ENCODE results near the gene STMN3. TPM values are rescaled to one million over a fixed set of nuclear protein-coding genes. Genes with fewer than 3 reads are reported as not detected.
"Not testable (repeated sequence)": the region's sequence is repeated elsewhere in the genome, so short reads cannot be mapped to it uniquely, and the experiment has no call there.

Gene STMN3
- total RNA-seq, 1 donor from 2014 or later, result 4.6 TPM

GRCh38 chr20:63678071-63678470, 24.8 kb upstream of the STMN3 start:
- Histone ChIP-seq H3K27me3 (ENCODE audit: low read depth) (no peaks in the 10 kb centered on the region), H3K27ac (replicated peaks) (no peak overlapping the region), H3K36me3 (peaks cover 51% of the 10 kb centered on the region), H3K9me3 (replicated peaks) (no peaks in the 10 kb centered on the region), H3K4me3 (no peak overlapping the region), H3K4me1 (peaks cover 22% of the 10 kb centered on the region)
- no peak for TF ChIP-seq CTCF (IDR thresholded peaks at IDR 0.05; ENCODE audit: borderline replicate concordance)
- intact Hi-C loops (cut with micrococcal nuclease), result no loop called here
- no peak for DNase-seq

- no peak for TF ChIP-seq CTCF (IDR thresholded peaks at IDR 0.05; ENCODE audit: borderline replicate concordance)
- Histone ChIP-seq H3K27me3 (ENCODE audit: low read depth) (no peaks in the 10 kb centered on the region), H3K27ac (replicated peaks) (no peak overlapping the region), H3K4me1 (peaks cover under 1% of the 10 kb centered on the region), H3K4me3 (no peak overlapping the region), H3K9me3 (replicated peaks) (no peaks in the 10 kb centered on the region), H3K36me3 (peaks cover 57% of the 10 kb centered on the region)
- intact Hi-C loops (cut with micrococcal nuclease), result no loop called here
- DNase-seq, result no peak
Measured at GRCh38 chr20:63675681-63676368, 22.6 kb upstream of the STMN3 start.

GRCh38 chr20:63673951-63674350, 20.7 kb upstream of the STMN3 start:
- no peaks in the 10 kb centered on the region for H3K4me1 ChIP-seq
- TF ChIP-seq CTCF (IDR thresholded peaks at IDR 0.05; ENCODE audit: borderline replicate concordance), result no peak
- H3K9me3 ChIP-seq (replicated peaks), result no peaks in the 10 kb centered on the region
- peaks cover 56% of the 10 kb centered on the region for H3K36me3 ChIP-seq
- H3K27ac ChIP-seq (replicated peaks), result no peak overlapping the region
- DNase-seq, result no peak
- no peak overlapping the region for H3K4me3 ChIP-seq
- intact Hi-C loops (cut with micrococcal nuclease), result no loop called here
- H3K27me3 ChIP-seq (ENCODE audit: low read depth), result no peaks in the 10 kb centered on the region

GRCh38 chr20:63672666-63673065, 19.4 kb upstream of the STMN3 start:
- intact Hi-C loops (cut with micrococcal nuclease), result no loop called here
- no peak for DNase-seq
- peaks cover 61% of the 10 kb centered on the region for H3K36me3 ChIP-seq
- no peak overlapping the region for H3K4me3 ChIP-seq
- H3K9me3 ChIP-seq (replicated peaks), result no peaks in the 10 kb centered on the region
- no peaks in the 10 kb centered on the region for H3K27me3 ChIP-seq (ENCODE audit: low read depth)
- H3K4me1 ChIP-seq, result no peaks in the 10 kb centered on the region
- no peak for TF ChIP-seq CTCF (IDR thresholded peaks at IDR 0.05; ENCODE audit: borderline replicate concordance)
- H3K27ac ChIP-seq (replicated peaks), result no peak overlapping the region

- H3K36me3 ChIP-seq, result peaks cover 61% of the 10 kb centered on the region
- H3K4me3 ChIP-seq; H3K9me3 ChIP-seq (replicated peaks); H3K27ac ChIP-seq (replicated peaks); H3K4me1 ChIP-seq; intact Hi-C loops (cut with micrococcal nuclease); DNase-seq; H3K27me3 ChIP-seq (ENCODE audit: low read depth): not testable (repeated sequence)
Measured at GRCh38 chr20:63671695-63672094, 18.5 kb upstream of the STMN3 start.

- TF ChIP-seq CTCF (IDR thresholded peaks at IDR 0.05; ENCODE audit: borderline replicate concordance), result no peak
- no peaks in the 10 kb centered on the region for H3K4me1 ChIP-seq
- DNase-seq, result no peak
- H3K36me3 ChIP-seq, result peaks cover 52% of the 10 kb centered on the region
- no peak overlapping the region for H3K27ac ChIP-seq (replicated peaks)
- H3K27me3 ChIP-seq (ENCODE audit: low read depth), result no peaks in the 10 kb centered on the region
- H3K9me3 ChIP-seq (replicated peaks), result no peaks in the 10 kb centered on the region
- intact Hi-C loops (cut with micrococcal nuclease), result no loop called here
- H3K4me3 ChIP-seq, result no peak overlapping the region
Measured at GRCh38 chr20:63668351-63668750, 15.1 kb upstream of the STMN3 start.

Data from left ventricle myocardium inferior (tissue), 1 donor.